Activated T-helper 1 cell treated with Interleukin-2 at 50 U/mL for 16 hours (primary cell): Measurements from ENCODE around the gene PCGF6.

ENCODE experiments used
- DNase-seq: peaks from one replicate; pipeline ENCODE4 v3.0.0-alpha.2; 2020; ENCODE audit warnings: low read depth

Gene PCGF6

GRCh38 chr10:103256613-103257012 lies 94.3 kb downstream of the PCGF6 start:
- DNase-seq = no peak

- DNase-seq = no peak
Measured at GRCh38 chr10:103254538-103255325, 96.2 kb downstream of the PCGF6 start.

GRCh38 chr10:103254113-103254512 lies 96.8 kb downstream of the PCGF6 start:
- no peak for DNase-seq
